ENCODE measurements around the gene VPS13D. TPM values are rescaled to one million over a fixed set of nuclear protein-coding genes. Genes with fewer than 3 reads are reported as not detected.

The VPS13D gene
- total and polyA plus RNA-seq, 2 of the 4 experiments (the other 2 are of a cell fraction): 9.0 to 16.3 TPM

DNA sequence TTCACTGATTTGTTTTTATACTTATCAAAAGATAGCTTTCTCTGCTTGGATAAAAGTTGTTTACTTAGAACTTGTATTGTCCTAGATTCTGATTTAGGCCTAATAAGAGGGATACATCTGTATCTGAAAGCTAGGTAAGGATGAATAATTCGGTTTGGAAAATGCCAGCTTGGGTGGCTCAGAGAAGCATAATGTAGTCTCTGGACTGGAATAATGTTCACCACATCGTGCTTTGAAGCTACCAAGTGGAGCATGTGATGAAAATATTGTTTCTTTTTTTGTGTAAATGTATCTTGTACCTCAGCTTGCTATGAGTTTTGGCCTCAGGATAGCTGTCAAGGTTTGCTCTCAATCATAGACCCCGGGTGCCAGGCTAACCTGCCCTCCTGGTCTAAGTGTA lies 49.2 kb downstream of the VPS13D start:
- no peaks in the 10 kb centered on the region; the same call in 1 of the 2 replicates for H3K9me1 ChIP-seq (ENCODE audit: insufficient read depth, low read length)
- WGBS, 2 experiments (ENCODE audit: extremely low coverage in 2 of 2, insufficient read length in 1 of 2): 100% methylated on average over 1 of the region's 3 CpGs; no CpG with 5 or more reads in 1 of the 2 experiments
- no peak overlapping the region for H4K91ac ChIP-seq (ENCODE audit: insufficient read depth, low read depth, low read length)
- no peak overlapping the region for H3K18ac ChIP-seq (ENCODE audit: low read depth, low read length)
- dilution Hi-C loops (cut with HindIII; ENCODE audit: low sequenced_read_pairs, unreplicated experiment) (no loop called here), intact Hi-C loops (cut with micrococcal nuclease) (loop anchor here (5.0 kb wide), 1 partner anchor 1143 kb away; no protein-coding TSS in a partner anchor), in situ Hi-C loops (cut with MboI; ENCODE audit: low sequenced_read_pairs) (no loop called here)
- no peak for TF ChIP-seq POLR2A (IDR thresholded peaks at IDR 0.05; ENCODE audit: low read depth, low read length)
- no peak for TF ChIP-seq RCOR1 (IDR thresholded peaks at IDR 0.05; ENCODE audit: insufficient replicate concordance, low read length)
- no peak for TF ChIP-seq CHD1 (IDR thresholded peaks at IDR 0.05; ENCODE audit: low read depth, low read length)
- no peak for TF ChIP-seq CEBPB (IDR thresholded peaks at IDR 0.05; ENCODE audit: low read depth, low read length)
- TF ChIP-seq, protein P1, sequence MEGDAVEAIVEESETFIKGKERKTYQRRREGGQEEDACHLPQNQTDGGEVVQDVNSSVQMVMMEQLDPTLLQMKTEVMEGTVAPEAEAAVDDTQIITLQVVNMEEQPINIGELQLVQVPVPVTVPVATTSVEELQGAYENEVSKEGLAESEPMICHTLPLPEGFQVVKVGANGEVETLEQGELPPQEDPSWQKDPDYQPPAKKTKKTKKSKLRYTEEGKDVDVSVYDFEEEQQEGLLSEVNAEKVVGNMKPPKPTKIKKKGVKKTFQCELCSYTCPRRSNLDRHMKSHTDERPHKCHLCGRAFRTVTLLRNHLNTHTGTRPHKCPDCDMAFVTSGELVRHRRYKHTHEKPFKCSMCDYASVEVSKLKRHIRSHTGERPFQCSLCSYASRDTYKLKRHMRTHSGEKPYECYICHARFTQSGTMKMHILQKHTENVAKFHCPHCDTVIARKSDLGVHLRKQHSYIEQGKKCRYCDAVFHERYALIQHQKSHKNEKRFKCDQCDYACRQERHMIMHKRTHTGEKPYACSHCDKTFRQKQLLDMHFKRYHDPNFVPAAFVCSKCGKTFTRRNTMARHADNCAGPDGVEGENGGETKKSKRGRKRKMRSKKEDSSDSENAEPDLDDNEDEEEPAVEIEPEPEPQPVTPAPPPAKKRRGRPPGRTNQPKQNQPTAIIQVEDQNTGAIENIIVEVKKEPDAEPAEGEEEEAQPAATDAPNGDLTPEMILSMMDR (conservative IDR thresholded peaks at IDR 0.05; ENCODE audit: low read depth, low read length): no peak
- TF ChIP-seq SMC3 (IDR thresholded peaks at IDR 0.05; ENCODE audit: low read depth, low read length): no peak
- no peak for TF ChIP-seq MXI1 (IDR thresholded peaks at IDR 0.05; ENCODE audit: borderline replicate concordance, low read depth, low read length)
- TF ChIP-seq NFE2L2 (IDR thresholded peaks at IDR 0.05; ENCODE audit: low read depth, low read length): no peak
- TF ChIP-seq, protein P2, sequence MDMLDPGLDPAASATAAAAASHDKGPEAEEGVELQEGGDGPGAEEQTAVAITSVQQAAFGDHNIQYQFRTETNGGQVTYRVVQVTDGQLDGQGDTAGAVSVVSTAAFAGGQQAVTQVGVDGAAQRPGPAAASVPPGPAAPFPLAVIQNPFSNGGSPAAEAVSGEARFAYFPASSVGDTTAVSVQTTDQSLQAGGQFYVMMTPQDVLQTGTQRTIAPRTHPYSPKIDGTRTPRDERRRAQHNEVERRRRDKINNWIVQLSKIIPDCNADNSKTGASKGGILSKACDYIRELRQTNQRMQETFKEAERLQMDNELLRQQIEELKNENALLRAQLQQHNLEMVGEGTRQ (IDR thresholded peaks at IDR 0.05; ENCODE audit: low read depth, low read length): no peak
- TF ChIP-seq RAD21 (IDR thresholded peaks at IDR 0.05; ENCODE audit: low read length): no peak
- TF ChIP-seq, protein P3, sequence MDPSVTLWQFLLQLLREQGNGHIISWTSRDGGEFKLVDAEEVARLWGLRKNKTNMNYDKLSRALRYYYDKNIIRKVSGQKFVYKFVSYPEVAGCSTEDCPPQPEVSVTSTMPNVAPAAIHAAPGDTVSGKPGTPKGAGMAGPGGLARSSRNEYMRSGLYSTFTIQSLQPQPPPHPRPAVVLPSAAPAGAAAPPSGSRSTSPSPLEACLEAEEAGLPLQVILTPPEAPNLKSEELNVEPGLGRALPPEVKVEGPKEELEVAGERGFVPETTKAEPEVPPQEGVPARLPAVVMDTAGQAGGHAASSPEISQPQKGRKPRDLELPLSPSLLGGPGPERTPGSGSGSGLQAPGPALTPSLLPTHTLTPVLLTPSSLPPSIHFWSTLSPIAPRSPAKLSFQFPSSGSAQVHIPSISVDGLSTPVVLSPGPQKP (IDR thresholded peaks at IDR 0.05; ENCODE audit: borderline replicate concordance, low read depth, low read length): no peak
- no peak for TF ChIP-seq MAZ (IDR thresholded peaks at IDR 0.05; ENCODE audit: borderline replicate concordance, low read depth, low read length)
- H3K36me3 ChIP-seq (ENCODE audit: control insufficient read depth, insufficient read depth, low read length): peaks cover 36% of the 10 kb centered on the region
- H3K27ac ChIP-seq (ENCODE audit: insufficient read depth, low read length): no peak overlapping the region
- no peak overlapping the region for H3K14ac ChIP-seq (replicated peaks; ENCODE audit: low read depth, low read length)
- no peak overlapping the region for H3K9ac ChIP-seq (ENCODE audit: low read depth, low read length)
- no peak overlapping the region for H2AK5ac ChIP-seq (ENCODE audit: low read depth, low read length)
- H3K56ac ChIP-seq (ENCODE audit: extremely low read depth, insufficient read depth, low read length): no peak overlapping the region
- peaks cover 1 to 7% of the 10 kb centered on the region in 2 experiments; a peak in 2 of 4 replicates for H3K79me1 ChIP-seq (ENCODE audit: low read depth in 1 of 2, low read length in 2 of 2)
- DNase-seq (no peak), ATAC-seq (ENCODE audit: low read depth) (no peak)
- H4K8ac ChIP-seq (ENCODE audit: low read depth in 2 of 2, low read length in 2 of 2): no peak overlapping the region
- H3K27me3 ChIP-seq (ENCODE audit: control insufficient read depth, insufficient read depth, low read length): no peaks in the 10 kb centered on the region
- H4K5ac ChIP-seq (ENCODE audit: low read depth, low read length): no peak overlapping the region
- no peak overlapping the region for H2AK9ac ChIP-seq (replicated peaks; ENCODE audit: low read depth, low read length, poor library complexity)
- no TSS peak for BruUV-seq (replicated peaks)
- H4K20me1 ChIP-seq (ENCODE audit: insufficient read depth, low read length): no peaks in the 10 kb centered on the region; the same call in 1 of the 2 replicates
- H3K4me3 ChIP-seq (ENCODE audit: insufficient read depth, low read depth, low read length): no peak overlapping the region
- H2BK120ac ChIP-seq (ENCODE audit: low read depth, low read length): no peak overlapping the region
- no peak overlapping the region for H2BK20ac ChIP-seq (ENCODE audit: low read depth, low read length)
- no peak overlapping the region for H2AFZ ChIP-seq (replicated peaks; ENCODE audit: low read length, poor library complexity)
- H3K4ac ChIP-seq (ENCODE audit: low read depth, low read length): no peak overlapping the region
- H2BK5ac ChIP-seq (ENCODE audit: low read depth, low read length, poor library complexity, severe bottlenecking): no peak overlapping the region
- no peak overlapping the region for H2BK15ac ChIP-seq (ENCODE audit: low read depth, low read length)
- H3K4me1 ChIP-seq (ENCODE audit: control insufficient read depth, insufficient read depth, low read length): no peaks in the 10 kb centered on the region
- ChIA-PET POLR2A (ENCODE audit: unreplicated experiment) (no interaction called here), CTCF (interaction anchor here (1.7 kb wide), 1 partner anchor 14 kb away, joined by 3 read pairs; no protein-coding TSS in a partner anchor)
- no peak overlapping the region for H3K4me2 ChIP-seq (ENCODE audit: low read depth, low read length)
- no peak overlapping the region for H3K23ac ChIP-seq (ENCODE audit: low read depth, low read length)
- no peaks in the 10 kb centered on the region for H3K9me3 ChIP-seq (ENCODE audit: control insufficient read depth, insufficient read depth, low read length)
